Panc1 (cell line): ENCODE measurements around the gene SIGLEC7.

Source experiments
- POLR2AphosphoS5 ChIP-seq: IDR thresholded peaks from 2 replicates; pipeline ENCODE4 v1.6.1; 2012; ENCODE audit warnings: mild to moderate bottlenecking, low read depth, low read length, moderate library complexity
- SIN3A ChIP-seq: IDR thresholded peaks from 2 replicates; pipeline ENCODE4 v1.6.1; 2012; ENCODE audit warnings: low read depth, mild to moderate bottlenecking, low read length, moderate library complexity, borderline replicate concordance; ENCODE audit not compliant: insufficient read depth
- TCF7L2 ChIP-seq: IDR thresholded peaks from 2 replicates; pipeline ENCODE4 v1.6.1; 2011; ENCODE audit warnings: mild to moderate bottlenecking, low read depth, low read length, inconsistent platforms
- TF ChIP-seq, protein P1 (sequence below): fragments of 450-650 bp; IDR thresholded peaks from 2 replicates; pipeline ENCODE4 v1.5.1; 2017; ENCODE audit warnings: mild to moderate bottlenecking
- TF ChIP-seq, protein P2 (sequence below), 2 experiments: IDR thresholded peaks; 2 replicates each; pipeline ENCODE4 v1.6.1; 2011 to 2012; ENCODE audit warnings: low read depth in 2 of 2, control low read depth in 1 of 2, low read length in 1 of 2, mild to moderate bottlenecking in 1 of 2, moderate library complexity in 1 of 2; ENCODE audit not compliant: insufficient read depth in 1 of 2

DNA sequence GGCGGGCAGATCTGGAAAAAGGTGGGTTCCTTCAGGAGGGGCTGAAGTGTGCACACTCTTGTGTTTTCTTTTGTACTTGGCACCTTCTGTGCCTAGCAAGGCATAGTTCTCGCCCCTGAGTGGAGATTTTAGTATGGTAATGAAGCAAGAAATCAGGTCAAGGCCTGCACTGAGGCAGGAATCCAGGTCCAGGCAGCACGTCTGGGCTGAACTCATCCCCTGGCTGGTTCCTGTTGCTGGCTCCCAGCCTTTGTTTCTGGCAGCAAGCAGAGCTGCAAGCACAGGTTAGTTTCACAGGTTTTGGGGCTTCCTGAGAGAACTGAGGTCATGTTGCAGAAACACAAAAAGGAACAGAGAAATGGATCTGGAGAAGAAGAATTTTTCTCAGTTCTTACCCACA lies 21.2 kb downstream of the SIGLEC7 start:
- TF ChIP-seq POLR2AphosphoS5 (no peak), SIN3A (no peak), TCF7L2 (no peak)
- TF ChIP-seq, protein P1, sequence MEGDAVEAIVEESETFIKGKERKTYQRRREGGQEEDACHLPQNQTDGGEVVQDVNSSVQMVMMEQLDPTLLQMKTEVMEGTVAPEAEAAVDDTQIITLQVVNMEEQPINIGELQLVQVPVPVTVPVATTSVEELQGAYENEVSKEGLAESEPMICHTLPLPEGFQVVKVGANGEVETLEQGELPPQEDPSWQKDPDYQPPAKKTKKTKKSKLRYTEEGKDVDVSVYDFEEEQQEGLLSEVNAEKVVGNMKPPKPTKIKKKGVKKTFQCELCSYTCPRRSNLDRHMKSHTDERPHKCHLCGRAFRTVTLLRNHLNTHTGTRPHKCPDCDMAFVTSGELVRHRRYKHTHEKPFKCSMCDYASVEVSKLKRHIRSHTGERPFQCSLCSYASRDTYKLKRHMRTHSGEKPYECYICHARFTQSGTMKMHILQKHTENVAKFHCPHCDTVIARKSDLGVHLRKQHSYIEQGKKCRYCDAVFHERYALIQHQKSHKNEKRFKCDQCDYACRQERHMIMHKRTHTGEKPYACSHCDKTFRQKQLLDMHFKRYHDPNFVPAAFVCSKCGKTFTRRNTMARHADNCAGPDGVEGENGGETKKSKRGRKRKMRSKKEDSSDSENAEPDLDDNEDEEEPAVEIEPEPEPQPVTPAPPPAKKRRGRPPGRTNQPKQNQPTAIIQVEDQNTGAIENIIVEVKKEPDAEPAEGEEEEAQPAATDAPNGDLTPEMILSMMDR = no peak
- TF ChIP-seq, protein P2, sequence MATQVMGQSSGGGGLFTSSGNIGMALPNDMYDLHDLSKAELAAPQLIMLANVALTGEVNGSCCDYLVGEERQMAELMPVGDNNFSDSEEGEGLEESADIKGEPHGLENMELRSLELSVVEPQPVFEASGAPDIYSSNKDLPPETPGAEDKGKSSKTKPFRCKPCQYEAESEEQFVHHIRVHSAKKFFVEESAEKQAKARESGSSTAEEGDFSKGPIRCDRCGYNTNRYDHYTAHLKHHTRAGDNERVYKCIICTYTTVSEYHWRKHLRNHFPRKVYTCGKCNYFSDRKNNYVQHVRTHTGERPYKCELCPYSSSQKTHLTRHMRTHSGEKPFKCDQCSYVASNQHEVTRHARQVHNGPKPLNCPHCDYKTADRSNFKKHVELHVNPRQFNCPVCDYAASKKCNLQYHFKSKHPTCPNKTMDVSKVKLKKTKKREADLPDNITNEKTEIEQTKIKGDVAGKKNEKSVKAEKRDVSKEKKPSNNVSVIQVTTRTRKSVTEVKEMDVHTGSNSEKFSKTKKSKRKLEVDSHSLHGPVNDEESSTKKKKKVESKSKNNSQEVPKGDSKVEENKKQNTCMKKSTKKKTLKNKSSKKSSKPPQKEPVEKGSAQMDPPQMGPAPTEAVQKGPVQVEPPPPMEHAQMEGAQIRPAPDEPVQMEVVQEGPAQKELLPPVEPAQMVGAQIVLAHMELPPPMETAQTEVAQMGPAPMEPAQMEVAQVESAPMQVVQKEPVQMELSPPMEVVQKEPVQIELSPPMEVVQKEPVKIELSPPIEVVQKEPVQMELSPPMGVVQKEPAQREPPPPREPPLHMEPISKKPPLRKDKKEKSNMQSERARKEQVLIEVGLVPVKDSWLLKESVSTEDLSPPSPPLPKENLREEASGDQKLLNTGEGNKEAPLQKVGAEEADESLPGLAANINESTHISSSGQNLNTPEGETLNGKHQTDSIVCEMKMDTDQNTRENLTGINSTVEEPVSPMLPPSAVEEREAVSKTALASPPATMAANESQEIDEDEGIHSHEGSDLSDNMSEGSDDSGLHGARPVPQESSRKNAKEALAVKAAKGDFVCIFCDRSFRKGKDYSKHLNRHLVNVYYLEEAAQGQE (IDR thresholded peaks at IDR 0.05; ENCODE audit: insufficient read depth in 1 of 2, low read depth in 2 of 2, low read length in 1 of 2) = no peak
